Nasal cavity respiratory epithelium epithelial cell of viscerocranial mucosa (primary cell): ENCODE measurements around the gene FOXN3. TPM values are rescaled to one million over a fixed set of nuclear protein-coding genes. Genes with fewer than 3 reads are reported as not detected.

Experiments
- total RNA-seq: library from RNA; depleted of rRNA; stranded (reverse); fragments of >200 nt; gene quantifications from 2 replicates; pipeline ENCODE4 v1.2.3, GENCODE V29; 2014

FOXN3 gene
- total RNA-seq: 6.5 and 32.3 TPM in 2 replicates

GRCh38 chr14:89417091-89417464 is at the start of gene FOXN3:
FOXN3 (minus strand) TSS chr14:89417233; CDS start chr14:89412476, 4,757 bp downstream.

